ENCODE data around the gene ADGRL2. TPM values are rescaled to one million over a fixed set of nuclear protein-coding genes. Genes with fewer than 3 reads are reported as not detected.

Gene ADGRL2
- total and polyA plus RNA-seq, 2 donors (not counting 3 experiments of a cell fraction or from before 2014, with no cell fraction given) = 32.7 to 46.1 TPM

DNA sequence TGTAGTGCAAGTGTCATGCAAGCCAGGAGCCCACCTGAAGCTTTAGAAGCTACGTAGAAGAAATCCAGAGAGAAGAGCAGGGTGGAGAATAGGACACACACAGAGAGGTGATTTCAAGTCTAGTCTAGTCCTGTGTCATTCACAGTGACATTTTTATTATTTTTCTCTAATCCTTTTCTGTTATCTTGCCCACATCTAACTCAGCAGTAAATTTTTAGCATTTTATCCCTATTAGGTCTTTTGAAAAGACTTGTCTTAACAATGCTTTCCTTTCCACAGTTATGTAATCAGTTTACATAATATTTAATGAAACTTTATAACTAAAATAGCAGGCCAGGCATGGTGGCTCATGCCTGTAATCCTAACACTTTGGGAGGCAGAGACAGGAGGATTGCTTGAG is 198.6 kb downstream of the ADGRL2 start:
- intact Hi-C loops (cut with micrococcal nuclease) (loop anchor here (5.0 kb wide), 1 partner anchor 197 kb away; the partner anchor contains the start of gene ADGRL2), dilution Hi-C loops (cut with MboI; ENCODE audit: extremely low pct_ligation_motif_present, low sequenced_read_pairs) (no loop called here)
- no peaks in the 10 kb centered on the region for H3K27me3 ChIP-seq (ENCODE audit: control insufficient read depth in 2 of 2, insufficient read depth in 2 of 2, low read length in 2 of 2)
- no peak for TF ChIP-seq FOS (IDR thresholded peaks at IDR 0.05; ENCODE audit: borderline replicate concordance, insufficient read depth, low read length)
- TF ChIP-seq POLR2AphosphoS5 (IDR thresholded peaks at IDR 0.05; ENCODE audit: insufficient read depth, low read depth, low read length) = no peak
- TF ChIP-seq JUN (IDR thresholded peaks at IDR 0.05; ENCODE audit: borderline replicate concordance, insufficient read depth, insufficient read length, low read depth) = no peak
- TF ChIP-seq, protein P1, sequence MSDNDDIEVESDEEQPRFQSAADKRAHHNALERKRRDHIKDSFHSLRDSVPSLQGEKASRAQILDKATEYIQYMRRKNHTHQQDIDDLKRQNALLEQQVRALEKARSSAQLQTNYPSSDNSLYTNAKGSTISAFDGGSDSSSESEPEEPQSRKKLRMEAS (IDR thresholded peaks at IDR 0.05; ENCODE audit: insufficient read depth, insufficient read length) = no peak
- TF ChIP-seq EZH2 (IDR thresholded peaks at IDR 0.05; ENCODE audit: borderline replicate concordance, low read depth, low read length, severe bottlenecking) = no peak
- no peak for TF ChIP-seq POLR2A (IDR thresholded peaks at IDR 0.05; ENCODE audit: low read depth, low read length)
- TF ChIP-seq GATA2 (IDR thresholded peaks at IDR 0.05; ENCODE audit: insufficient read depth, insufficient read length, low read depth, low read length) = no peak
- TF ChIP-seq, protein P2, sequence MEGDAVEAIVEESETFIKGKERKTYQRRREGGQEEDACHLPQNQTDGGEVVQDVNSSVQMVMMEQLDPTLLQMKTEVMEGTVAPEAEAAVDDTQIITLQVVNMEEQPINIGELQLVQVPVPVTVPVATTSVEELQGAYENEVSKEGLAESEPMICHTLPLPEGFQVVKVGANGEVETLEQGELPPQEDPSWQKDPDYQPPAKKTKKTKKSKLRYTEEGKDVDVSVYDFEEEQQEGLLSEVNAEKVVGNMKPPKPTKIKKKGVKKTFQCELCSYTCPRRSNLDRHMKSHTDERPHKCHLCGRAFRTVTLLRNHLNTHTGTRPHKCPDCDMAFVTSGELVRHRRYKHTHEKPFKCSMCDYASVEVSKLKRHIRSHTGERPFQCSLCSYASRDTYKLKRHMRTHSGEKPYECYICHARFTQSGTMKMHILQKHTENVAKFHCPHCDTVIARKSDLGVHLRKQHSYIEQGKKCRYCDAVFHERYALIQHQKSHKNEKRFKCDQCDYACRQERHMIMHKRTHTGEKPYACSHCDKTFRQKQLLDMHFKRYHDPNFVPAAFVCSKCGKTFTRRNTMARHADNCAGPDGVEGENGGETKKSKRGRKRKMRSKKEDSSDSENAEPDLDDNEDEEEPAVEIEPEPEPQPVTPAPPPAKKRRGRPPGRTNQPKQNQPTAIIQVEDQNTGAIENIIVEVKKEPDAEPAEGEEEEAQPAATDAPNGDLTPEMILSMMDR (IDR thresholded peaks at IDR 0.05; ENCODE audit: extremely low read depth in 1 of 2, insufficient read depth in 1 of 2, low read depth in 1 of 2, low read length in 2 of 2) = no peak
- no peak for TF ChIP-seq MYC (IDR thresholded peaks at IDR 0.05; ENCODE audit: low read depth, low read length)
- H3K79me2 ChIP-seq (ENCODE audit: control insufficient read depth, insufficient read depth, low read length) = no peaks in the 10 kb centered on the region
- DNase-seq (ENCODE audit: low read depth, low spot score) = no peak
- CTCF ChIA-PET = no interaction called here
- H3K27ac ChIP-seq (ENCODE audit: insufficient read depth, low read depth, low read length) = no peak overlapping the region
- no peaks in the 10 kb centered on the region for H3K4me1 ChIP-seq (ENCODE audit: control insufficient read depth, extremely low read depth, insufficient read depth, low read length)
- H3K36me3 ChIP-seq (ENCODE audit: control insufficient read depth in 2 of 2, extremely low read depth in 1 of 2, insufficient read depth in 2 of 2, low read length in 2 of 2) = no peaks in the 10 kb centered on the region
- FAIRE-seq = no peak
- H4K20me1 ChIP-seq (replicated peaks; ENCODE audit: control insufficient read depth, extremely low read depth, insufficient read depth, low read length) = no peaks in the 10 kb centered on the region
- BruUV-seq (replicated peaks) = no TSS peak
- H2AFZ ChIP-seq (ENCODE audit: low read depth, low read length) = no peak overlapping the region
- POLR2A ChIA-PET = no interaction called here
- no peaks in the 10 kb centered on the region for H3K9me1 ChIP-seq (replicated peaks; ENCODE audit: control insufficient read depth, extremely low read depth, insufficient read depth, low read length)
- H3K4me3 ChIP-seq (replicated peaks in 1 of 3; ENCODE audit: insufficient read depth in 1 of 3, low read depth in 1 of 3, low read length in 3 of 3) = no peak overlapping the region
- H3K9me3 ChIP-seq (replicated peaks; ENCODE audit: control insufficient read depth, insufficient read depth, low read length) = no peaks in the 10 kb centered on the region
- H3K4me2 ChIP-seq (ENCODE audit: insufficient read depth, low read length) = no peak overlapping the region
- H3K9ac ChIP-seq (replicated peaks; ENCODE audit: extremely low read depth, insufficient read depth, low read length) = no peak overlapping the region
